Hepatocyte (in vitro differentiated cells): ENCODE measurements around the gene VENTX.

ENCODE experiments used
- CTCF ChIP-seq: fragments of 200-600 bp; sonication (generic); IDR thresholded peaks from 2 replicates; pipeline ENCODE4 v1.5.1; 2016; ENCODE audit warnings: antibody characterized with exemption, mild to moderate bottlenecking; ENCODE audit not compliant: poor library complexity
- EZH2 ChIP-seq: fragments of 200-600 bp; sonication (generic); IDR thresholded peaks from 2 replicates; pipeline ENCODE4 v1.6.1; 2016; ENCODE audit warnings: antibody characterized with exemption, mild to moderate bottlenecking, borderline replicate concordance

GRCh38 chr10:133190225-133190624, 47.4 kb upstream of the VENTX start:
- TF ChIP-seq CTCF (no peak), EZH2 (no peak)
